Measurements from ENCODE around the gene CPT1A.
"Not testable (repeated sequence)": the region's sequence is repeated elsewhere in the genome, so short reads cannot be mapped to it uniquely, and the experiment has no call there.

The CPT1A gene

DNA sequence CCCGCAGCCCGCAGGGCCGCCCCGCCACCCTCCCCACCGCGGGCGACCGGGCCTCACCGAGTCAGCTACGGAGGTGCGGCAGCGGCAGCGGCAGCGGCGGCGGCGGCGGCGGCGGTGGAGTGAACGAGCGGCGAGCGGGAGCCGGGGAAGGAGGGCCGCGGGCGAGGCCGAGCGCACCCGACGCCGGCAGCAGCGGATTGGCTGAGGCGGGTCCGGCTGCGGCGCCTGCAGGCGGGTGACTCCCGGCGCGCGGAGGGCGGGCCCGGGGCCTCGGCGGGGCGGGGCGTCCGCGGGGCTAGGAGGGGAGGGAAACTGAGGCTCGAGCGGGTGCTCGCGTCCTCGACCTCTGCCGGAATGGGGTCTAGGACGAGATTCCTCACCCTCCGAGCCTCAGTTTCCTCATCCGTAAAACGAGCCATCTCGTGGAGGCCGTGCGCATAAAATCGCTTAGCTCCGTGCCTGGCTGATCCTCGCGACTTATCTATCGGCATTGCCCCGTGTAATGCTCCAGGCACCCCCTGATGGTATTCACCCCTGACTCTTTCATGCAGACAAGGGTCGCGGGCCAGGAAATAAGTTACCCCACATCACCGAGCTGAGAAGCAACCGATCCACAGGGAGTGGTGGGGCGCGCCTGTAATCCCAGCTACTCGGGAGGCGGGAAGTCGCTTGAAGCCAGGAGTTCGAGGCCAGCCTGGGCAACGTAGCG is at the start of gene CPT1A:
CPT1A (minus strand) TSS at position 199 of the 709 bp plus-strand sequence. CDS start 26,442 bp downstream, outside the sequence.
- Mint-ChIP-seq H3K4me3 (peak within 1 kb of the TSS; percentile 49), H3K27ac (no peak within 1 kb of the TSS), H3K36me3 (ENCODE audit: low read depth) (no peaks in the 10 kb centered on the region), H3K9me3 (no peaks in the 10 kb centered on the region), H3K4me1 (peaks cover 31% of the 10 kb centered on the region), H3K27me3 (ENCODE audit: low read depth, poor library complexity) (peaks cover 84% of the 10 kb centered on the region)
- TF ChIP-seq, protein P1, sequence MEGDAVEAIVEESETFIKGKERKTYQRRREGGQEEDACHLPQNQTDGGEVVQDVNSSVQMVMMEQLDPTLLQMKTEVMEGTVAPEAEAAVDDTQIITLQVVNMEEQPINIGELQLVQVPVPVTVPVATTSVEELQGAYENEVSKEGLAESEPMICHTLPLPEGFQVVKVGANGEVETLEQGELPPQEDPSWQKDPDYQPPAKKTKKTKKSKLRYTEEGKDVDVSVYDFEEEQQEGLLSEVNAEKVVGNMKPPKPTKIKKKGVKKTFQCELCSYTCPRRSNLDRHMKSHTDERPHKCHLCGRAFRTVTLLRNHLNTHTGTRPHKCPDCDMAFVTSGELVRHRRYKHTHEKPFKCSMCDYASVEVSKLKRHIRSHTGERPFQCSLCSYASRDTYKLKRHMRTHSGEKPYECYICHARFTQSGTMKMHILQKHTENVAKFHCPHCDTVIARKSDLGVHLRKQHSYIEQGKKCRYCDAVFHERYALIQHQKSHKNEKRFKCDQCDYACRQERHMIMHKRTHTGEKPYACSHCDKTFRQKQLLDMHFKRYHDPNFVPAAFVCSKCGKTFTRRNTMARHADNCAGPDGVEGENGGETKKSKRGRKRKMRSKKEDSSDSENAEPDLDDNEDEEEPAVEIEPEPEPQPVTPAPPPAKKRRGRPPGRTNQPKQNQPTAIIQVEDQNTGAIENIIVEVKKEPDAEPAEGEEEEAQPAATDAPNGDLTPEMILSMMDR (IDR thresholded peaks at IDR 0.05): no peak
- peak; percentile 79 for DNase-seq

DNA sequence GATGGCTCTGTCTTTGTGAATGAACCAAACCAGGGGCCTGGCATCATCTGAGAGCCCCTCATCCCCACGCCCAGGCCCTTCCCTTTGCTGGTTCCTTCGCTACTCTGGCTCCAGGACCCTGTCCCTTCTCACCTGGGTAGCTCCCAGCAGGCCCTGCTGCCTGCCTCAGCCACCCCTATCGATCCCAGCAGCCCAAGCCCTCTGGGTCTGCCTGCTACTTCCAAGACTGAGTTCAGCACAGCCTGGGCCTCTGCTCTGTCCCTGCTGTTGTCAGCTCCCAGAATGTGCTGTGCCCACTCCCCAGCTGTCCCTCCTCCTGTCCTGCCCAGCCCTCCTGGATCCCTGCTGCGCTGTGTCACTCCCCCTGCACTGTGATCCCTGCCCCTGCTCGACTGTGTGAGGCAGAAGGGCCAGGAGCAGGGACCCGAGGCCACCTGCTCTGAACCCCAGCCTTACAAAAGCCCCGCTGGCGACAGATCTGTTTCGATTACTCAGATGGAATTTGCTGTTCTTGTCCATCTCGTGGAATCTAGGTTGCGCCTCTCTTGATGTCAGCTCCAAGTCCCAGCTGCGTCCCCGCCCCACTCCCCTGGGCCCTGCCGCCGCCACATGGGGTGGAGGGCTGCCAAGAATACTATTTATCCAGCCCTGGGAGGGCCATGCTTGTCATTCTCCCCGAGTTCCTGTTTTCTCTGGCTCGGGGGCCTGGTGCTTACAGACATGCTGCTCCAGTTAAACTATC is 48.9 kb upstream of the CPT1A start:
- peaks cover 10% of the 10 kb centered on the region for H3K4me1 Mint-ChIP-seq
- H3K9me3 Mint-ChIP-seq: no peaks in the 10 kb centered on the region
- H3K4me3 Mint-ChIP-seq: no peak overlapping the region
- H3K27ac Mint-ChIP-seq: peak overlapping the region; percentile 89
- H3K27me3 Mint-ChIP-seq (ENCODE audit: low read depth, poor library complexity): peaks cover 2% of the 10 kb centered on the region
- peaks cover 35% of the 10 kb centered on the region for H3K36me3 Mint-ChIP-seq (ENCODE audit: low read depth)
- TF ChIP-seq, protein P1 (IDR thresholded peaks at IDR 0.05): no peak
- DNase-seq: no peak

GRCh38 chr11:68889948-68890446 is 48.3 kb upstream of the CPT1A start:
- Mint-ChIP-seq H3K4me1 (peaks cover 10% of the 10 kb centered on the region), H3K4me3 (no peak overlapping the region), H3K36me3 (ENCODE audit: low read depth) (peaks cover 36% of the 10 kb centered on the region), H3K27me3 (ENCODE audit: low read depth, poor library complexity) (peaks cover 2% of the 10 kb centered on the region), H3K27ac (no peak overlapping the region), H3K9me3 (no peaks in the 10 kb centered on the region)
- DNase-seq: peak; percentile 42
- TF ChIP-seq, protein P1 (IDR thresholded peaks at IDR 0.05): peak; percentile 41

GRCh38 chr11:68884827-68885226 is 43.1 kb upstream of the CPT1A start:
- peaks cover 37% of the 10 kb centered on the region for H3K36me3 Mint-ChIP-seq (ENCODE audit: low read depth)

GRCh38 chr11:68882391-68882790 is 40.7 kb upstream of the CPT1A start:
- Mint-ChIP-seq H3K27me3 (ENCODE audit: low read depth, poor library complexity) (peaks cover 2% of the 10 kb centered on the region), H3K9me3 (peaks cover 3% of the 10 kb centered on the region), H3K4me1 (no peaks in the 10 kb centered on the region), H3K27ac (no peak overlapping the region), H3K36me3 (ENCODE audit: low read depth) (peaks cover 42% of the 10 kb centered on the region), H3K4me3 (no peak overlapping the region)
- TF ChIP-seq, protein P1 (IDR thresholded peaks at IDR 0.05): no peak
- no peak for DNase-seq

More at GRCh38 chr11:68884827-68885226, 43.1 kb upstream of the CPT1A start:
- not testable (repeated sequence) for DNase-seq; H3K27me3 Mint-ChIP-seq (ENCODE audit: low read depth, poor library complexity); H3K4me3 Mint-ChIP-seq; H3K27ac Mint-ChIP-seq; H3K4me1 Mint-ChIP-seq; H3K9me3 Mint-ChIP-seq

- Mint-ChIP-seq H3K4me3 (no peak overlapping the region), H3K27ac (no peak overlapping the region), H3K27me3 (ENCODE audit: low read depth, poor library complexity) (peaks cover 2% of the 10 kb centered on the region), H3K9me3 (peaks cover 3% of the 10 kb centered on the region), H3K36me3 (ENCODE audit: low read depth) (peaks cover 34% of the 10 kb centered on the region), H3K4me1 (no peaks in the 10 kb centered on the region)
- no peak for DNase-seq
- TF ChIP-seq, protein P1 (IDR thresholded peaks at IDR 0.05): no peak
Measured at GRCh38 chr11:68881320-68881719, 39.6 kb upstream of the CPT1A start.
